ENCODE measurements around the gene EPHA4.
A peak's percentile ranks its signal among the peaks of the same experiment; 100 is the strongest.
"Not testable (repeated sequence)": the region's sequence is repeated elsewhere in the genome, so short reads cannot be mapped to it uniquely, and the experiment has no call there.

Gene EPHA4

DNA sequence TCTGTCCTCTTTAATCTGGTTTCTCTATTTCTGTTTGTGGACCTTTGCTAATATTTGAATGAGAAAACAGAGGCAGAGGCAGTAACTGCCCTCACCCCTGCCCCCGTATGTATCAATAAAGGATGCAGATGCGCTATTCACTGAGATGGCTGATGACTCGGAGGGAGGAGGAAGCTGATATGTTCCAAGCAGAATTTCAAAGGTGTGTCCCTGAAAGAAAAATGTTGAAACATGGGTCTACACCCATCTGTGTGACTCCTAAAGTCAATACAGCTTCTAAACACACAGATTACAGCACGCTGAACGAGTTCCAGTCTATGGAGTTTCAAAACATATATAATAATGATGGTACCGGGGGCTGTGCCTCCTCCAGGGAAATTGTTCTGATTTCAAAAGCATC is 38.8 kb downstream of the EPHA4 start:
- DNase-seq, result no peak

GRCh38 chr2:221532641-221533040 is 39.5 kb downstream of the EPHA4 start:
- DNase-seq, result no peak

DNA sequence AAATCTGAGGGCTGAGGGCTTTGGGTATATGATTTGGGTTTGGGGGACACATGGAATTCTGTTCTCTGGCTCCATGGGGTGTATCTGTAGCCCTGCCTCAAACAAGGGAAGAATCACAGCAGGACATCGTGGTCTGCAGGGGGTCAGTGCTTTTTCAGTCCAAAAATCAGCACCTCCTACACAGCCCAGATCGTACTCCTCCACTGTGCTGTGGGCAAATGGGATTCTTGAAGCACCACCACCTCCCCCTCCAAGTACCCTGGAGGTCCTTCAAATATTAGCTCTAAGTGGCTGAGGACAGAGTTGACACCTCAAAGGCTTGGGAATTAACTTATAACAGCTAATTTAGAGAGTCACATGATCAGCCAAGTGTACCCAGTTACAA is 41.5 kb downstream of the EPHA4 start:
- DNase-seq, result no peak

- no peak for DNase-seq
Observed at GRCh38 chr2:221529943-221530652, 42.0 kb downstream of the EPHA4 start.

GRCh38 chr2:221529177-221529942 is 42.7 kb downstream of the EPHA4 start:
- no peak for DNase-seq

DNA sequence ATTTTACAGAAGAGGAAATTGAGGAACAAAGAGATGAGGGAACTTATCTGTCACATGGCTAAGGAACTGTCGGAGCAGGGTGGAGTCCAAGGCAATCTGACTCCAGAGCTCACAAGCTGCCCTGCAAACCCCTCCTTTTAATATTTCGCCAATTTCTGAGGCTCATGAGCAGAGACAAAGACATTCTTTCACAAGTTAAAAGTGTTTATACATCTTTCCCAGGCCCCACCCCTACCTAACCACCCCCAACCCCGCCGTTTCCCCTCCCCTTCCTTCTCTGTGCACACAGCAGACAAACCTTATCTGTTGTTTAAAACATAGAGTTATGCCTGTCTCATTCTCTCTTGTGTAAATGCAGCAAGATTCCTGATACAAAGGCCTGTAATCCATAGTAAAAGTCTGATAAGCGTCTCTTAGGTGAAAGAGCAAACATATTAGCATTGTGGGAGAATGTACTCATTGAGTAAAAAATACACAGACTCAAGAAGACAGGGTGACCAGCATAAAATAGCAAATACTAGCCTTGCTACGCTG is 44.3 kb downstream of the EPHA4 start:
- no peak for DNase-seq

DNA sequence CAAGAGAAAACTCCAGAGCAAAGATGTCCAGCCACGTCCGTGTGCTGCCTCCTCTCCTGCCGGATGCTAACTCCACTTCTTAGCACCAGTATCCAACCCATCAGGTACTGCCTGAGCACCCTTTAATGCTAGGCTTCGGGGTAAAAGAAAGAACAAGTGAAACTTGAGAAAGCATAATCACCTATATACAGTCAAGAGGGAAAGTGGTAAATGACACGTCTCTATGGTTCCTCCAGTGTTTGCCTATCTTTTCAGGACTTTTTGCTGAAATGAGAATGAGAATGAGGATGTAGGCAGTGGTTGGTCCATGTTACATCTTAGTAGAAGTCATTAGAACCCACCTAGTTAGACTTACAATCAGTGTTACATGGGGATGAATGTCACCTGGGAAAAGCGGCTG is 47.9 kb downstream of the EPHA4 start:
- DNase-seq, result no peak

DNA sequence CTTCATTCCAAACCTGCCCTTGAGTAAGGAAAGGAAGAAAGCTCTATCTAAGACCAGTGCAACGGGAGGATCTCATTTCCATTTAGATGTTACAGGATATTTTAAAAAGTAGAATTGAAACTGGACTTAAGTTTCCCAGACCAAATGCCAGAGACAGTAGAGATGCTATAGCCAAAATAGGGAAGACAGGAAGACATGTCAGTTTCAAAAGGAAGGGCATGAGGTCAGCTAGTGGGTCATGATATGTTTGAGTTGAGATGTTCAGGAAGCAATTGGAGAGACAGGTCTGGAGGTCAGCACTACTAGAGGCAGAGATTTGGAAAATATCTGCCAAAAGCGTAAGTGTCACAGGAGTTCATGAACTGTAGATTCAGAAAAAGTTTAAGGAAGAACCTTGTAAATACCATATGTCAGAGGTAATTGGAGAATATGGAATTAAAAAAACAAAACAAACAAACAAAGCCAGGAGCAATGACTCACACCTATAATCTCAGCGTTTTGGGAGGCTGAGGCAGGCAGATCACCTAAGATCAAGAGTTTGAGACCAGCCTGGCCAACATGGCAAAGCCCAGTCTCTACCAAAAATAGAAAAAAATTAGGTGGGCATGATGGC is 50.8 kb downstream of the EPHA4 start:
- DNase-seq, result no peak

DNA sequence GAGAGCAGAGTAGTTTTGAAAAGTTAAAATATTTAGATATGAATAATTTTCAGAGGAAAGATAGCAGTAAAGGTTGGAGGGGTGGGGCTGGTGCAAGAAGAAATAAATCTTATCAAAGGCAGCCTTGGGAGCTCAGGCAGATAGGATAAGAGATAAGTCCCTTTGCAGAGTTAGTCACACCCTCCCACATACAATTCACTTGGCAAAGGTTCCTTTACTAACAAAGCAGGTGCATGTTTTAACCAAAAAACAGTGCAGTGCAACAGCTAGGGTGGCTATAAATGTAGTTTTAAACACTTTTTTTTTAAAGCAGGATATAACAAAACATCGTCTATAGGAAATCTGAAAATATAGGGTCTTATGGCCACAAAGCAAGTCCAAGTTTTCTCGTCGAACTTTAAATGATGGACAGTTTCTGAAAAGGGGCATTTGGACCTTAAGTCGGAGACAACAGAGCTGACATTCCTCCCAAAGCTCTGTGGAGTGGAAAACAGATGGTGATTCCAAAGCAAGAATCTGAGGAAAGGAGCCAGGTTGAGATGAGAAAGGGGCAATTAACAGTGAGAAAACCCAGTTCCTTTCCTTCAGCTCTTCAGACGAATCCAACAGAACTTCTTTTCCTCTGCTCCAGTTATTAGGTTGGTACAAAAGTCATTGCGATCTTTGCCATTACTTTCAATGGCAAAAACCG is 53.0 kb downstream of the EPHA4 start:
- DNase-seq, result no peak

- DNase-seq, result no peak
Observed at GRCh38 chr2:221518201-221518934, 53.7 kb downstream of the EPHA4 start.

DNA sequence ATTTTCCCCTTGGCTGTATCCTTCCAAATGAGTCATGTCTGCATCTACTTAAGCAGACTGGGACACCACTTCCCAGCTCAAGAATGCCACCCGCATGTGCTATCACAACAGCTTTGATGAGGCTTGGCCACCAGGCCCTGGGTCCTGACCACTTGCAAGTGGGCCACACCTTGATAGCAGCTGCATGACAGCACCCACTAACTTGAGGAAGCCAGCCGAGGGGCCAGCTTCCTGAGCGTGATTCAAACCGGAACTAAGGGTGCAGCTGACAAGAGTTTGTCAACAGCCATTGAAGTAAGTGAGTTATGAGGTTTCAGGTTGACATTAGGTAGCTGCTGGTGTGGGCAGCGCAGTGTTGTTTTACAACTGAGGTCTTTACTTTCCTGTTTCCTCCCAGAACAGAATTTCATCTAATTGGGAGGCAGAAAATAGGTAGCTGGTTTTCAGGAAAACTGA is 54.4 kb downstream of the EPHA4 start:
- peak; percentile 8 for DNase-seq

GRCh38 chr2:221517146-221517695 is 54.9 kb downstream of the EPHA4 start:
- no peak for DNase-seq

- no peak for DNase-seq
Observed at GRCh38 chr2:221515864-221516263, 56.2 kb downstream of the EPHA4 start.

GRCh38 chr2:221514305-221515040 is 57.6 kb downstream of the EPHA4 start:
- no peak for DNase-seq

- no peak for DNase-seq
Observed at GRCh38 chr2:221513232-221513631, 58.9 kb downstream of the EPHA4 start.

DNA sequence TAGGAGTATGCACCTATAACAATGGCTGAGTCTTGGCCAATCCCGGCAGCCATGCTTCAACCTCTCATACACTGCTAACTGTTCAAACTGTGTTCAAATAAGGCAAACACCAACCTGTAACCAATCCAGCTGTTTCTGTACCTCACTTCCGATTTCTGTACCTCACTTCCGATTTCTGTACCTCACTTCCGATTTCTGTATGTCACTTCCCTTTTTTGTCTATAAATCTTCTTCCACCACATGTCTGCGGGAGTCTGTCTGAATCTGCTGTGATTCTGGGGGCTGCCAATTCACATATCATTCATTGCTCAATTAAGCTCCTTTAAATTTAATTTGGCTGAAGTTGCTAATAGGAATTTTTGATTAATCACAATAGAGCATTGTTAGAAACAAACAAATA is 60.8 kb downstream of the EPHA4 start:
- DNase-seq, result not testable (repeated sequence)

DNA sequence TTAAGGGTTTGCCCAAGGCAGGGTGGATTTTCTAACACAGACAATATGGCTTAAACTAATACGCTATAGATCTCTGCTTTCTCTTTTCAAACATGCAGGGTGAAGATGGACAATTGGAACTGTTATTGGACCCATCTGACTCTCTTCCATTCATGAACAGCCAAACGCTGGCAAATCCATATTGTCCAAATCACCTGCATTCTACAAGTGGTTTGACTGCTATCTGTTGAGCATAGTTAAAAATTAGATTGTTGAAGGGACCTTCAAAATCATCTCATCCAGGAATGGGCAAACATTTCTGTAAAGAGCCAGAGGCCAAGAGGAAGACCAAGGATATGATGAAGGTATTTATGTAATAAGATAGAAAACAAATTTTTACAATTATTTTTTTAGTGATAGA is 65.6 kb downstream of the EPHA4 start:
- no peak for DNase-seq

GRCh38 chr2:221505605-221506004 is 66.5 kb downstream of the EPHA4 start:
- DNase-seq, result no peak

GRCh38 chr2:221504905-221505304 is 67.2 kb downstream of the EPHA4 start:
- no peak for DNase-seq

GRCh38 chr2:221503965-221504364 is 68.1 kb downstream of the EPHA4 start:
- no peak for DNase-seq

All from effector CD8-positive, alpha-beta T cell (primary cell).